ENCODE data around the gene RNF6. TPM values are rescaled to one million over a fixed set of nuclear protein-coding genes. Genes with fewer than 3 reads are reported as not detected.
A peak's percentile ranks its signal among the peaks of the same experiment; 100 is the strongest.

Gene RNF6
- total and polyA plus RNA-seq, 10 of the 15 experiments (the other 5 are each of a cell fraction or from before 2014, with no cell fraction given) = 19.0 to 54.0 (median 33.8) TPM

GRCh38 chr13:26221399-26221720, 754 bp downstream of the RNF6 start:
- intact Hi-C loops (cut with micrococcal nuclease; ENCODE audit: unreplicated experiment) = loop anchor here (2.0 kb wide), 2 partner anchors 33 to 35 kb away; partner anchors contain the start of gene CDK8
- H4K20me1 ChIP-seq (ENCODE audit: control insufficient read depth, insufficient read depth) = no peaks in the 10 kb centered on the region
- no TSS peak for BruUV-seq (replicated peaks)
- H3K36me3 ChIP-seq (ENCODE audit: control insufficient read depth in 2 of 2, insufficient read depth in 2 of 2, low read length in 1 of 2) = peaks cover 0 to 18% of the 10 kb centered on the region in 2 experiments; a peak in 2 of 4 replicates
- H3K4me2 ChIP-seq (ENCODE audit: control insufficient read depth, insufficient read depth) = peak overlapping the region; percentile 80
- H3K27ac ChIP-seq (ENCODE audit: control insufficient read depth, insufficient read depth) = peak overlapping the region; percentile 99
- TF ChIP-seq EGR1 (IDR thresholded peaks at IDR 0.05; ENCODE audit: borderline replicate concordance in 1 of 2, low read depth in 2 of 2, low read length in 2 of 2) (peak in 1 of 2 experiments; percentile 14; a peak in 1 of 3 replicates), GABPA (IDR thresholded peaks at IDR 0.05; ENCODE audit: low read depth) (no peak), ZSCAN29 (IDR thresholded peaks at IDR 0.05) (peak; percentile 69; the same call in 1 of the 2 replicates), EED (IDR thresholded peaks at IDR 0.05; ENCODE audit: low read depth) (no peak), IKZF2 (IDR thresholded peaks at IDR 0.05) (peak in 1 of 2 experiments; percentile 67; a peak in 2 of 4 replicates), ZNF687 (IDR thresholded peaks at IDR 0.05) (0 out of 2 replicates have a peak, but pooled peaks have one; percentile 11), CHD2 (IDR thresholded peaks at IDR 0.05; ENCODE audit: borderline replicate concordance, low read depth, low read length) (no peak), CBFB (IDR thresholded peaks at IDR 0.05; ENCODE audit: low read depth) (no peak), CEBPZ (IDR thresholded peaks at IDR 0.05; ENCODE audit: low read depth, low read length) (no peak), IRF5 (IDR thresholded peaks at IDR 0.05; ENCODE audit: borderline replicate concordance) (no peak), BCLAF1 (IDR thresholded peaks at IDR 0.05) (no peak)
- no peaks in the 10 kb centered on the region for H3K27me3 ChIP-seq (replicated peaks in 1 of 2; ENCODE audit: control insufficient read depth in 2 of 2, insufficient read depth in 2 of 2, low read length in 1 of 2)
- DNase-seq (ENCODE audit: low read depth, low spot score) (no peak), ATAC-seq (peak; percentile 36), FAIRE-seq (peak; percentile 27)
- H3K9me3 ChIP-seq (replicated peaks; ENCODE audit: control insufficient read depth, insufficient read depth, low read length) = no peaks in the 10 kb centered on the region
- peak overlapping the region; percentile 86 for H3K4me3 ChIP-seq
- H3K9ac ChIP-seq (ENCODE audit: control insufficient read depth, insufficient read depth, low read length) = peak overlapping the region; percentile 99
- H3K79me2 ChIP-seq (ENCODE audit: control insufficient read depth, insufficient read depth, low read length) = peaks cover 28% of the 10 kb centered on the region
- WGBS (ENCODE audit: insufficient coverage, insufficient replicate concordance, low lambda C conversion rate, missing lambda C conversion rate) = under 1% methylated on average over 16 of the region's 16 CpGs
- peak overlapping the region; percentile 95 for H2AFZ ChIP-seq (ENCODE audit: control insufficient read depth, low read depth, low read length)
- POLR2A ChIA-PET = interaction anchor here (1.0 kb wide), 1 partner anchor 37 kb away, joined by 3 read pairs; no protein-coding TSS in a partner anchor
- RAD21 ChIA-PET (ENCODE audit: unreplicated experiment) = no interaction called here
- SMC1A ChIA-PET (ENCODE audit: uncharacterized antibody, unreplicated experiment) = interaction anchor here (0.6 to 0.8 kb wide), 2 partner anchors 35 to 1733 kb away, joined by 3 read pairs; no protein-coding TSS in a partner anchor
- in situ Hi-C loops (cut with MboI) = no loop called here
- H3K4me1 ChIP-seq (ENCODE audit: control insufficient read depth, insufficient read depth, low read length) = peaks cover 4% of the 10 kb centered on the region
- CTCF ChIA-PET = interaction anchor here (1.5 to 7.8 kb wide), 2 partner anchors 35 kb away, joined by 4 to 48 read pairs; no protein-coding TSS in a partner anchor
